GM19438 (cell line): ENCODE data around the gene IP6K2.

Experiments
- ATAC-seq: cut with Tn5 transposase; IDR thresholded peaks from one replicate; pipeline ENCODE4 v1.9.1; 2021; ENCODE audit warnings: low read depth; ENCODE audit not compliant: unreplicated experiment

IP6K2 gene

DNA sequence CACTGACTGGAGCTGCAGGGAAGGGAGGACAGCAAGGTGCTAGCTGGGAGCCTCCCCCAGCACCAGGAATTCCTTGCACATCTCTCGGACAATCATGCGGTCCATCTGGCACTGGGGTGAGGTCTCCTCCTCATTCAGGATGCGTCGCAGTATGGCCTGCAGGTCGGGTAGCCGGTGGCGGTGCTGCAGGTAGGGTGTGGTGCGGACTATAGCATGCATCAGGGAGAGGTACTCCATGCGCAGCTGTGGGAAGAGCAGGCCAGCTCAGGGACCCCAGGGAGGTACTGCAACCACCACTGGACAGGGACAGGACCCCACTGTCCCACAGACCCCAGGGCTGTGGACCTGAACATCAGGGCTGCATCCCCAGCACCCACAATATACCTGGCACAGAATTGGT lies 42.5 kb downstream of the IP6K2 start:
- ATAC-seq: no peak

DNA sequence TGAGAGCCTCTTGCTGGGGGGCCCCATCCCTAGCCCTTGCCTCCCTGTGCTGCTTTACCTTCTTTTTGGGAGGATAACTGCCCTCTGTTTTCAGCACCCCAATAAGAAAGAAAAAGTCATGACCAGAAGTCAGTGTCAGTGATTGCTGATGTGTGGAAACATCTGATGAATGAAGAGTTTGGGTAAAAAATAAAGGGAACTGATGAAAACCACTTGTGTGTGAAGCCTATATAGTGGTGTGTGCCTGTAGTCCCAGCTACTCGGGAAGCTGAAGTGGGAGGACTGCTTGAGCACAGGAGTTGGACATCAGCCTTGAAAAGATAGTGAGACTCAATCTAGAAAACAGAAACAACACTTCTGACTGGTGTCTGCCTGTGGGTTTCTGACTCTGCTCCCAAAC lies 44.5 kb downstream of the IP6K2 start:
- ATAC-seq: no peak

DNA sequence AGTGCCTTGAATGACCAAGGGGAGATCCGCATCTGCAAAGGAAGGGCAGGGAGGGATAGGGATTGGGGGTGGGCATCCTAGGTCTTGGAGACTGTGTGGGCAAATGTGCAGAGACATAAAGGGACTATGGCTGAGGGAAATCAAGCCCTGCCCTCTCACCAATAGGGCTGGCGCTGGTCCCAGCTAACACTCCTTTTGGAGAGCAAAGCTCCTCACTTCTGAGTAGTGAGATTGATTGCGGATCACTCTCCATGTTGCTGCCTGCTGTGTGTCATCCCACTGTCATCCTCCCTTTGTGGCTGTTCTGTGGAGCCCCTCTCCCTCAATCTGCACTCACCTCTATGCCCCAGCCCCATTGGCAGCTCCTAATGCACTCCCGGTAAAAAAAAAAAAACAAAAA lies 52.1 kb downstream of the IP6K2 start:
- no peak for ATAC-seq

DNA sequence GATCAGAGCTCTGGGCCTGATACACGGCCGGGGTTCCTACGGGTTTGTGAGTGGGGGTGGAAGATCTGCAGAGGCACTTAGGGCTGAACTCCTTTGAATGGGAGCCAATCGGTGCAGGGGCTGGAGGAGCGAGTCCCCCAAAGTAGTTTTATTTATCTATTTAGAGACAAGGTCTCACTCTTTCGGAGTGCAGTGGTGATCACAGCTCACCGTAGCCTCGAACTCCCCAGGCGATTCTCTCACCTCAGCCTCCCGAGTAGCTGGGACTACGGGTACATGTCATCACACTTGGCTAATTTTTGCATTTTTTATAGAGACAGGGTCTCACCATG lies 52.7 kb downstream of the IP6K2 start:
- ATAC-seq: no peak

DNA sequence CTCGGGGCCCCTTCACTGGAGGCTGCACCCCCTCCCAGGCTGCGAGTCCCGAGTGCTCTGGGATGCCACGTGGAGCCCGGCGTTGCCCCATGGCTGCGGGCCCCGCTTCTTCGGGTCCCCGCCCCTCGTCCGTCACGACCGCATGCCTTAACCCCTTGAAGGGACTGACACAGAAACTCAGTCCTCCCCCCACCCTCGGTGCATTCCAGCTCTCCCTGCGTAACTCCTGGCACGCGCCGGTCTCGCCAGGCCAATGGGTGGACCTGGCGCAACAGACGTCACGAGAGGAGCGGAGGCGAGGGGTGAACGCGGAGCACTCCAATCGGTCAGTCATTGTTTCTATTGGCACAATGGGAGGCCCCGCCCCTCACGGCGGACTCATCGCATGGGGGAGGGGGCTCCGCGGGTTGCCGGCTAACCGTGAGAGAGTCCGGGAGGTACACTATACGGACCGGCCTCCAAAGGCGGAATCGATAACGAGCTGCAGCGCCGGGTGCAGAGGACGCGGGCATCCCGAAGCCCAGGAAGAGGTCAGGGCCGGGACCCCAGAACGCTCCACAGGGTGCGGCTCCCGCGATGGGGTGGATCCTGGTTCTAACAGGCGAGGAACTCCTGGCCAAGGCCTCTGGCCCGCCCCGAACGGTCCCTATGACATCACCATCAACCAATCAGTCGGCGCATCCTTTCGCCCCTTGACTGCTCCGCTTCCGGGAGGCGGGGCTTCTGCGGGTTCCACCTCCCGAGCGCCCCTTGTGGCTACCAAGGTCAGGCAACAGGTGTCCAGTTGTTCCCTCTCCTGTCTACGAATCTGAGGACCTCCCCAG lies 53.3 kb downstream of the IP6K2 start:
- peak; percentile 80 for ATAC-seq

DNA sequence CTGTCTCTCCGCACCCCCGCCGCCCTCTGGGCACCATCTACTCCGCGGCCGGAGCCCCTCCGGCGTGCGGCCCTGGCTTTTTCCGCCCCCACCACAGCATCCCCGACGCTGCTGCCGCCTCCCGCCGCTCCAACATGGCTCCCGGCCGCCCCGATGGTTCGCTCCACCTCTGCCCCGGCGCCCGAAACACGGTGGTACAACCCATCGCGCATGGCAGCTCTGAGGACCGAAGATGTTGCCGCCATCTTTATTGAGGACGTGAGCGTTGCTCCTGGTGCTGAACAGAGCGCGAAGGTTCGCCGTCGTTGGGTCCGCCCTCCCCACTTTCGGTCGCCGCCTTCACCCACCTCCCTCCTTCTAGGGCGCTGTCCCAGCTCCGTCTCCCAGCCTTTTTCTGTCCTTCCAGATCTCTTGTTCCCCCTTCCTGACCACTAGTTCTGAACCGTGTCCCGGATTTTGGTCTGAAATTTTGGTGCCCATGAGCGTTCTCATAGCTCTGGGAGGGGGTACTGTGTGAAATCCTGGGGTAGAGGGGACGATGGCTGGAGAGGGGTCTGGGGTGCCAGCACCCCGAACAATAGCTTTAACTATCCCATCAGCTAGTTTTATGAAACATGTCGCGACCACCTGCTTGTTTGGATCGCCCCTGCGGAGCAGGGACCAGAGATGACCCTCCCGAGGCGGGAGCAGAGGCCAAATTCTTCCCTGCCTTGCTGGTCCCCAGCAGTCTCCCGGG lies 54.1 kb downstream of the IP6K2 start, which contains the start of gene CELSR3:
TSS of gene CELSR3 (minus strand) at position 134 of the 736 bp plus-strand sequence. CDS start 252 bp downstream, outside the sequence.
- no peak for ATAC-seq

DNA sequence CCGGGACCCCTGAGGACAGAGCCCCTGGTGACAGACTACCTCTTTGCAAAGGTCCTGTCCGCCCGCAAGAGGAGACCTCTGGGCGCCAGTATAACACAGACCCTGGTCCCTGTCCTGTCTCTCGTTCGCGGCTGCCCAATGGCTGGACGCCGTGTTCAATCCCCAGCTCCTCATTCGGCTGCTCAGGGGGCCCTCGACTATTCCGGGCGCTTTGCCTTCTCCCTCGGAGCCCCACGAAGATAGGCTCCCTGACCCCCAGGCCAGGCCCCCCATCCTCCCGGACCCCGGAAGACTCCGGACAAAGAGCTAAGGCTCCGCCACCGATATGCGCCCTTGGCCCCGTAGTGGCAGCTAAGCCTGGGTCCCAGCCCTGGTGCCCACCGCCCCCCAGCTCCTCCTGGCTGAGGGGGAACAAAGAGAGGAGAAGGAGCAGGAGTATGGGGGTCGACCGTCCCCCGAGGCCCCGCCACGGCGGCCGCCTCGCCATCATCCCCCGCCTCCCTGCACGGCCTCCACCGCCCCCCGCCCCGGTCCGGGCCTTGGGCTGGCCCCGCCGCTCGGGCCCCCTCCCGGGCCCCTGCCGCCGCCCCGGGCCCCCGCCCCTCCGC lies 54.8 kb downstream of the IP6K2 start:
- no peak for ATAC-seq

DNA sequence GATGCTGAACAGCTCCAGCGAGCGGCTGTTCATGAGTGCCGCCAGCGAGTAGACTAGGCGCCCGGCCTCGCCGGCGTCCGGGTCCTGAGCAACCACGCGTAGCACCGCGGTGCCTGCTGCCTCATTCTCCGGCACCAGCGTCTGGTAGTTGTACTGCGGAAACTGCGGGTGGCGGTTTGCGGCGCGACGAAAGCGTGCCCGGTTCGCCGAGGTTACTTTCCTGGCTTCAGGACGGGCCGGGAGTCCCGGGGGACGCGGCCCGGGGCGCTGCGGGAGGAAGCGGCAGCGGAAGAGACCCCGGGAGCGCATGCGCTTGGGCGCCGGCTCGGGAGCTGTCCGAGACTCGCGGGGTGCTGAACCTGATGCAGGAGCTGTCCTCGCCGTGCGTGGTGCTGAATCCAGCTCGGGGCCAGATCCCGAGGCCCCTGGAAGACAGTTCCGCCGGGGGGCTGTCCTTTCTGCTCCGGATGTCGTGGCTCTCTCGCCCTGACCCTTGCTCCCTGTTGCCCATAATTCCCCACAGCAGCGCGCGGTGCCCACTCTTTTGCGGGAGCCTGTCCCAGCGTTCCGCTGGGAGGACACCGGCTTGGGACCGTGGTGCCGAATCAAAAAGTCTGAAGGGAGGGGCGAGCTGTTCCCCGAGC lies 55.4 kb downstream of the IP6K2 start:
- ATAC-seq: no peak

DNA sequence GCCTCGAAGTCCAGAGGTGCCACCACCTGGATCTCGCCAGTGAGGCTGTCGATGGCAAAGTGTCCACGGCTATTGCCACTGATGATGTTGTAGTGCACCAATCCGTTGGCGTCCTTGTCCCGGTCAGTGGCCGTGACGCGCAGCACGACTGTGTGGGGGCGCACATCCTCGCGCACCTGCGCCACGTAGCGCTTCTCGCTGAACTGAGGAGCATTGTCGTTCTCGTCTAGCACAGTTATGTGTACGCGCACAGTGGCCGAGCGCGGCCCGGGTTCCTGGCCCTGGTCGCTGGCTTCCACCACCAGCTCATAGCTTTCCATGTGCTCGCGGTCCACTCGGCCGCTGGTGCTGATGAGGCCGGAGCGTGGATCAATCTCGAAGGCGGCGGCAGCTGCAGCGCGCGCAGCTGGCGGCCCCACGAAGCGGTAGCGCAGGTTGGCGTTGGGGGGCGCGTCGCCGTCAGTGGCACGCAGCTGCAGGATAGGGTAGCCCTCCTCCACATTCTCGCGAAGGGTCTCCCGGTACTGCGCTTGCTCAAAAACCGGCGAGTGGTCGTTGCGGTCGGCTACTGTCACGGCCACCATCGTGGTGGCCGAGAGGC lies 56.1 kb downstream of the IP6K2 start:
- no peak for ATAC-seq

DNA sequence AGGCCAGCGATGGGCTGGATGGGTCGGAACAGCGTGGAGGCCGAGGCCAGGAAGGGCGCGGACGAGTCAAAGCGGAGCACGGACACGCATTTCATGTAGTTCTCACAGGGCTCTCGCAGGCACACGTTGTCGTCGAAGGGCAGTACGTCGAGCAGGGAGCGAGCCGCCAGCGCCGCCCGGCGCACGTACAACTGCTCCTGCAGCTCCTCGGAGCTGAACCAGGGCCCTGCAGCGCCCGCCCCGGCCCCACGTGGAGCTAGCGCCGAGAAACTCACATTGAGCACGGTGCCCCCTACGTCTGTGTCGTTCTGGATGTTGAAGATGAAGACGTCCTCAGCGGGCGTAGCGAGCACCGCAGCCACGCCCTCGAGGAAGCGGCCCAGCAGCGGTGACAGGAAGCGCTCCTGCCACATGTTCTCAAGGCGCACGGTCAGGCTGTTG lies 60.2 kb downstream of the IP6K2 start:
- no peak for ATAC-seq

DNA sequence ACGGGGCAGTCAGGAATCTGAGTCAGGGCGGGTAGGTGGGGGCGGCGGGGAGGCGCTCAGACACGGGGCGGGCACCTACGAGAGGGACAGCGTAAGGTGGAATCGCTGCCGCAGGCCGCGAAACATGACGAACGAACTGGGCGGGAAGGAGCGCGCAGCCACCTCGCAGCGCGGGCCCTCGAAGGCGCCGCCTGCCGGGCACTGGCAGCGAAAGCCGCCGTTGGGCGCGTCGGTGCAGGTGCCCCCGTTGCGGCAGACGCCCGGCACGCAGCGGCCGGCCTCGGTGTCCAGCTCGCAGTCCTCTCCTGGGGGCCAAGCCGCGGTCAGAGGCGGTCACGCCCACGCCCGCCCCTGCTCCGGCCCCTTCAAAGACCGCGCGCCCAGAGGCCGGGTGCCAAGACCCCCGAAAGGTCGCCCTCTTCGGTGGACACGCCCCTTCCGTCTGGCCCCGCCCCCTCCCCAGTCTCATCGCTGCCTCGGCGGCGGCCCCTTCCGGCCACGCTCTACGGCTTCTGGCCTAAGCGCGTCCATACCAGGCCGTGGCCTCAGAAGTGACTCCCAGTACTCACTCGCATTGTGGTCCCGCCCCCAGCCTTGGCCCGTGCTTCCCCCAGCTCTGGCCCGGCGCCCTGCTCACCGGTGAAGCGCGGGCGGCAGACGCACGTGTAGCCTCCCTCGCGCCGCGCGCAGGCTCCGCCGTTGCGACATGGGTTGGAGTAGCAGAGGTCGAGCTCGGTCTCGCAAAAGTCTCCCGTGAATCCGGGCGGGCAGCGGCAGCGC lies 60.8 kb downstream of the IP6K2 start:
- ATAC-seq: no peak

DNA sequence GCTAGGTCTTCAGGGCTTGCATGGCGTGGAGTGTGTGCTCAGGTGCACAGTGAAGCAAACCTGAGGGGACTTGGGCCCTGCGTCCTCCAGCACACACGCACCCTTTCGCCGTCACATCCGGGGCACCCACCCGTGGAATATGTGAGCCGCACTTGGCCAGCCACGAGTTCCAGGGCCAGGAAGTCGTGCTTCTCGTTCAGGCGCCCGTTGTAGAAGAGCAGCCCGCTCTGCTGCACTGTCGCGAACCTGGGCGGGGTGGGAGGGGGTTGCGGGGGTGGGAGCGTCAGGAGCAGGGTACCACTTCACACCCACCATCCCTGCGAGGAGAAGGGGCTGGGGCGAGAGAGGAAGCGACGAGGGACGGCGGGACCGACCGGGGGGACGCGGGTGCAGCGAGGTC lies 61.4 kb downstream of the IP6K2 start:
- ATAC-seq: no peak

DNA sequence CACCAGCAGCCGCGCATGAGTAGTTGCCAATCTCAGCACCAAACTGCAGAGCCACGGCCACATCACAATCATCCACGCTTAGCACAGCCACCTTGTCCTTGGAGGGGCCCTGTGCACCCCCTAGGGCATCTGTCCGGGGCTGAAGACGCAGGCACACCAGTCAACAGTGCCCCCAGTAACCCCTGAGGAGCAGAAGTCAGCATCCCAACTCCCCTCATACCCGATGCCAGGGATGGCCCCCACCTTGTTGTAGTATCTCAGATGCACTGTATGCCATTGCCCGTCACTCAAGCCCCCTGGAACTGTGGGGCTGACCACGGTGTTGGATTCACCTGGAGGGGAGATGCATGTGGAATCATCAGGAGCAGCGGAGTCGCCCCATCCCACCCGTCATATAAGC lies 62.0 kb downstream of the IP6K2 start:
- no peak for ATAC-seq

DNA sequence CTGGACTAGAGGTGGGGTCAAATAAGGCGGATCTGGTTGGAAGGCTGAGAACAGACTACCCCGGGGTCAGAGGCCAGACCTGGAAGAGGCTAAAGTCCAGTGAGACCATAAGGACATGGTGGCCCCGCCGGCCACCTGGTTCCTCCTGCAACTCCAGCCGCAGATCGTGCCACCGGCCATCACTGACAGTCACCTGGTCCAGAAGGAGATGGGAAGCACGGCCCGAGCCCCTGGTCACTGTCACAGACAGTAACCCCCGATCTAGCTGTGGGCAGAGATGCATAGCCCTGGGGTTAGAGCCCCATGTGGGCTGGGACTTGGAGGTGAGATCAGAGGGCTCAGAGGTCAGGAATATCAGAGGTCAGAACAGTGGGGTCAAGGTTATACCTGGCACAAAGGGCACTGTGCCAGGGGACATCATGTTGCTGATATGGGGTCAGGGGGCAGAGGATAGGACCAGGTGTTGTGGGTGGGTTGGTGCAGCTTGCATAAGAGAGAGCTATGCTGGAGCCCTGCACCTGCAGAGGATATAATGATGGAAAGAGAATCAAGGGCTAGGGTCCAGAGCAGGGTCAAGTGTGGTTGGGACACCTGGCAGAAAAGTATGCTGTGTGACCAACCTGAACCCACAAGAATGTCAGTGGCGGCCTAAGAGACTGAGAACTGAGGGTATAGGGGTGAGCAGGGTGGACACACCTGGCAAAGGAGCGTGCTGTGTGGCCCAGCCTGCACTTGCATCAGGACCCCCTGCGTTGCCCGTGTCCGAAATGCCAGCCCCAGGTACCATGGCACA lies 63.9 kb downstream of the IP6K2 start:
- ATAC-seq: no peak

DNA sequence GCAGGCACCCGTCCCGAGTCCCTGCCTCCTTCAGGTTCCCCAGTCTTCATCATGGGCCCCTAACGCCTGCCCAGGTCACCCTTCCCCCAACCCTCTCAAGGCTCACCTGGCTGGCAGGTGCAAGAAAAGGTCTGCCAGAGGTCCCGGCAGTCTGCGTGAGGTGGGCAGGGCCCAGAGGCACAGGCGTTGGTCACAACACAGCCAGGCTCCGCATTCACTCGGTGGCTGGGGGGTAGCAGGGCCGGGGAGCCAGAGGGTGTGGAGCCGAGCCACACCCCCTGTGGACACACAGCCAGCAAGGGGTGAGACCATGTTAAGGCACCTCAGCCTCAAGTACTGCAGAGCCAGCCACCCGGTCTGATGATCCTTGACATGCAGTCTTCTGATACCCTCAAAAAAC lies 65.2 kb downstream of the IP6K2 start:
- no peak for ATAC-seq

DNA sequence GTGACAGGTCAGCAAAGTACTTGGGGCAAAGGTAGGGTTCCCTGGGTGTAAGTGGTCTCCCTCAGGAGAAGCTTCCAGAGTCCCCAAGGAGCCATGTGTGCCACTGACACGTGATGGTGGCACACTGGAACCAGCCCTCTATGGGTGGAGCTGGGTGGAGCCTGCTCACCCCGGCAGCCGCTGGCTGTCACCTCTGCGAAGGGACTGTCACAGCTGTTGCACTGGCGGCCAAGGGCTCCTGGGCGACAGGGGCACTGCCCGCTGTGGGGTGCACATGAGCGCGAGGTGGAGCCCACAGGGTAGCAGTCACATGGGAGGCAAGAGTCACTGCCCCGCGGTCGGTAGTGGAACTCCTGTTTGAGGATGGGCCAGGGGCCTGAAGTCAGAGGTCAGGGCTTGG lies 66.3 kb downstream of the IP6K2 start:
- no peak for ATAC-seq

DNA sequence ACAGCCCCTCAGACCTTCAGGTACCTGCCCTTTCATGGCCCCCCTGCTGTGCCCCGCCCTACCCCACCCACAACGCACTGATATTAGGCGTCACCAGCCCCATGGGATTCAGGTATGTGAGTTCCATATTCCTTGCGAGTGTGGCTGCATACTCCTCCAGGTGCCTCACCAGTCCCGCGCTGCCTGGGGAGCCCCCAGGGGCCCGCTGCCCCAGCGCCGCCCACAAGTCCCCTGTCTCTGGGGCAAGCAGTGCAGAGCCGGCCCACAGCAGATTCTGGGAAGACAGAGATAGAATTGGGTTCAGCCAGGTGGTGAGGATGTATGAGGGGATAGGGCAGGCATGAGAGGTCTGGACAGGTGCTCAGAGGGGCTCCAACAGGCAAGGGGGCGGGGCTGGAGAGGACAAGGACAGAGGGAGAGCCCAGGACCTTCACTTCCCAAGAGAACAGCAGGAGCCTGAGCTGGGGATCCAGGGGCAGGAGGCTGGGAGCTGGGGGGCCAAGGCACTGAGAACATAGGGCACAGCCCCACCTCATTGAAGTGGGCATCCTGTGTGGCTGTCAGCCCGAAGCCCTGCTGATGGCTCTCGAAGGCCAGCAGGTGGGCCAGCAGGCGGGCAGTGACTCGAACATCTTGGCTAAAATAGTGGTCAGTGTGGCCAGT lies 68.7 kb downstream of the IP6K2 start:
- ATAC-seq: no peak

DNA sequence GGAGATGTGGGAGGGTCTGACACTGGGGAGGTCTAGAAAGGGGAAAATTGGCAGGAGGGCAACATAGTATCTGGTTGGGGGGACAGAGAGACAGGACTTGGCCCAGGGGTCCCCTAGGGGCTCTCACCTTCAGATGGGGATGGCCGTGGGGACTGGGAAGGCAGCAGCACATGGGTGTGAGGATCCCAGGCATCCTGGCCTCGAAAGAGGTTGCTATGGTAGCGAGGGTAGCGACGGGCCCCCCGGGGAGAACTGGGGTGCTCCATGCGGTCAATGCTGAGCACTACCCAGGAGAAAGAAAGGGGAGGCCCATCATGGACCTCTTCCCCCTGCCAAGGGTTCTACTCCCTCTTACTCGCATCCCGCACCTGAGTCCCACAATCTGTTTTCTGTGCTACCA lies 69.3 kb downstream of the IP6K2 start:
- no peak for ATAC-seq
